B cell (primary cell): ENCODE data around the gene DUSP18.

Experiments used
- EZH2 ChIP-seq: IDR thresholded peaks from 2 replicates; pipeline ENCODE4 v1.6.1; 2012; ENCODE audit warnings: borderline replicate concordance, low read depth, mild to moderate bottlenecking, moderate library complexity, low read length; ENCODE audit not compliant: insufficient read depth, poor library complexity, severe bottlenecking
- TF ChIP-seq, protein P1 (sequence below): fragments of 200-600 bp; IDR thresholded peaks from one replicate; pipeline ENCODE4 v1.8.0; 2022; ENCODE audit warnings: antibody characterized with exemption, mild to moderate bottlenecking

DNA sequence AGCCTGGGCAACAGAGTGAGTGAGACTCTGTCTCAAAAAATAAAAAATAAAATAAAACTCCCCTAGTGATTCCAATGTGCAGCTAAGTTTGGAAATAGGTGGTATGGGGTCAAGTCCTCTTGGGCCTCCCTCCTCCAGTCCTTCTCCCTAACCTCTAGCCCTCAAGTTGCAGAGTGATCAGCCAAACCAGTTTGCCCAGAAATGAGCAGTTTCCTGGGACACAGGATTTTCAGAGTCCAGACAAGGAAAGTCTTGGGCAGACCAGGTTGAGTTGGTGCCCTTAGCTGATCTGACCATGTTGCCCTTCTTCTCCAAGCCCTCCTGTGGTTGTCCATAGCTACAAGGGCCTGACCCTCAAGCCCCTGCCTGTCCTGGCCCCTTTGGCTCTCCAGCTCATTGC, 52.8 kb downstream of the DUSP18 start:
- TF ChIP-seq, protein P1, sequence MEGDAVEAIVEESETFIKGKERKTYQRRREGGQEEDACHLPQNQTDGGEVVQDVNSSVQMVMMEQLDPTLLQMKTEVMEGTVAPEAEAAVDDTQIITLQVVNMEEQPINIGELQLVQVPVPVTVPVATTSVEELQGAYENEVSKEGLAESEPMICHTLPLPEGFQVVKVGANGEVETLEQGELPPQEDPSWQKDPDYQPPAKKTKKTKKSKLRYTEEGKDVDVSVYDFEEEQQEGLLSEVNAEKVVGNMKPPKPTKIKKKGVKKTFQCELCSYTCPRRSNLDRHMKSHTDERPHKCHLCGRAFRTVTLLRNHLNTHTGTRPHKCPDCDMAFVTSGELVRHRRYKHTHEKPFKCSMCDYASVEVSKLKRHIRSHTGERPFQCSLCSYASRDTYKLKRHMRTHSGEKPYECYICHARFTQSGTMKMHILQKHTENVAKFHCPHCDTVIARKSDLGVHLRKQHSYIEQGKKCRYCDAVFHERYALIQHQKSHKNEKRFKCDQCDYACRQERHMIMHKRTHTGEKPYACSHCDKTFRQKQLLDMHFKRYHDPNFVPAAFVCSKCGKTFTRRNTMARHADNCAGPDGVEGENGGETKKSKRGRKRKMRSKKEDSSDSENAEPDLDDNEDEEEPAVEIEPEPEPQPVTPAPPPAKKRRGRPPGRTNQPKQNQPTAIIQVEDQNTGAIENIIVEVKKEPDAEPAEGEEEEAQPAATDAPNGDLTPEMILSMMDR: no peak
- TF ChIP-seq EZH2: no peak
